Germinal center (tissue), 1 donor: ENCODE data around the gene TSPAN5.

ENCODE experiments used
- DNase-seq: peaks from one replicate; pipeline ENCODE4 v3.0.0; 2012; ENCODE audit warnings: mixed read lengths, low spot score

Gene TSPAN5

DNA sequence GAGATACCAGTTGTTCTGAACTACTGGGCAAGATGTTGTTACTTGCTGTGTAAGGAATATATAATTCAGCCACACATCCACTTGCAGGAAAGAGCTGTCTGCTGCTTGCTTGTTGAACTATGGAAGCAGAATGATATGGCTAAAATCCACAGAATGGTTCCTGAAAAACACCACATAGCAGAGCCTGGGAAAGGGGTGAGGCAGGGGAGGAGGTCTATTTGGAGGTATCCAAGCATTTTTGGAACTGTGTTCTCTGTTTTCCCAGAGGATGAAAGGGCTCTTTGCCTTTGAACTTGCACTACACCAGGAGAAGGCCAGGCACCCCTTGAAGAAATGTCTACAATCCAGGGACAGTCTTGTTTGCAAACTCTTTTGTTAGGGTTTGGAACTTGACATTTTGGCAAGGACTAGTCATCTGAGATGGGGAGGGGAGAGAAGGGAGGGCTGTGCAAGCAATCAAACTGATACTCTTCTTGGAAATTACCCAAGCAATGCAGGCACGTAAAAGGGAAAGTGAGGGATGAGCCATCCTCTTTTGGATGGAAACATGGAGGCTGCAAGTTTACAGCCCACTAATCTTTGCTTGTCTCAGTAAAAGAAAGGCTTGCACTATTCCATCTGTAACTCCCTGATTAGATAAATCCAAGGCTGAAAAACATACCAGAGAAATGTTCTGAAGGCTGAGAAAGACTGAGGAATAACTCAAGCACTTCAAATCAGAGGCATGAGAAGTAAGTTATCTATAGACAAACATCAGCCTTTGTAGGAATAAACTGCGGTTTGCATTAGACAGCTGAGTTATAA, 141.0 kb downstream of the TSPAN5 start:
- DNase-seq, result no peak

GRCh38 chr4:98516441-98517217, 141.8 kb downstream of the TSPAN5 start:
- no peak for DNase-seq

- no peak for DNase-seq
These were observed 142.4 kb downstream of the TSPAN5 start for GRCh38 chr4:98516042-98516440.

- no peak for DNase-seq
These were observed 143.0 kb downstream of the TSPAN5 start for GRCh38 chr4:98515470-98515809.

- no peak for DNase-seq
These were observed 143.5 kb downstream of the TSPAN5 start for GRCh38 chr4:98514741-98515469.

GRCh38 chr4:98512918-98513317, 145.5 kb downstream of the TSPAN5 start:
- no peak for DNase-seq

DNA sequence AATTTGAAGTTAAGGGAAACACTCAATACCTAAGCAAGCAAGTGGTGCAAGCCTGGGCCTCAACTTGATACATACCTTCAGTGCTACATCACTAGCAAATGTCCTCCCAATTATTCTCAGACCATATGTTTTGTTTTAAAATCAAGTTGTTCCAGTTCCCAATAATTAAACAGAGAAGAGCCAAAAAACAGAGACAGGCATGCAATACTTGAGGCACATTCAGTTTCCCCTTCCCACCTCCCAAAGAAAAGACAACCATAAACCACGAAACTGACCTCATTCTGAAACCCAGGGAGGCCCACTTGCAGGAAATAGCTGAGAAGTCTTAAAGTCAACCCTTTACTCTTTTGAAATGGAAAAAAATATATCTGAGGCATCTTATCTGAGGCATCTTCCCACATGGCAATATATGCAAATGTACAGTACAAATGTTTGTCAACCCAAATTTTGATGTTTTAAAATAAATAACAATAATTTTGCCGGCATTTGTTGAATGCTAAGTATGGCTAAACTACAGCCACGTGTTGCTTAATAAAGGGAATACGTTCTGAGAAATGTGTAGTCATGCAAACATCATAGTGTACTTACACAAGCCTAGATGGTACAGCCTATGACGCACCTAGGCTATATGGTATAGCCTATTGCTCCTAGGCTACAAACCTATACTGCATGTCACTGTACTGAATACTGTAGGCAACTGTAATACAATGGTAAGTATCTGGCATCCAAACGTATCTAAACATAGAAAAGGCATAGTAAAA, 147.5 kb downstream of the TSPAN5 start:
- no peak for DNase-seq

- DNase-seq, result no peak
These were observed 148.1 kb downstream of the TSPAN5 start for GRCh38 chr4:98510340-98510739.

DNA sequence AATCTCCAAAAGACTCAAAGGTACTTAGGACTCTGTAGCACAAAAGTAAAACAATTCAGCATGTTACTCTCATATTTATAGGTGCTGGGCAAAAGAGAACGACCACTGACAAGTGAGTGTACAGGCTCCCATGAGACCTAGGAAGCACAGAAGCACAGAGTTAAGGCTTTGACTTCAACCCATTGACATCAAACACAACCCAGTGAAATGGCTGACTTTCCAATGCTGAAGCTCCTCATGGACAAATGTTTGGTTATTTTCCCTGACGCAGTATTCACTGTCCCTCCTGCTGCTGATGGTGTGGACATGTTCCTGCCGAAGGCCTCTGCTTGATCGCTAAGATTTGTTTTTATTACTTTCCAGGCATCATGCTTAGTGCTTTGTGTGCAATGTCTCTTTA, 148.7 kb downstream of the TSPAN5 start:
- DNase-seq, result no peak

GRCh38 chr4:98508829-98509598, 149.4 kb downstream of the TSPAN5 start:
- no peak for DNase-seq

GRCh38 chr4:98508248-98508647, 150.2 kb downstream of the TSPAN5 start:
- no peak for DNase-seq

GRCh38 chr4:98507299-98507698, 151.1 kb downstream of the TSPAN5 start:
- no peak for DNase-seq

GRCh38 chr4:98506462-98507132, 151.8 kb downstream of the TSPAN5 start:
- DNase-seq, result no peak

GRCh38 chr4:98505992-98506391, 152.4 kb downstream of the TSPAN5 start:
- DNase-seq, result no peak

DNA sequence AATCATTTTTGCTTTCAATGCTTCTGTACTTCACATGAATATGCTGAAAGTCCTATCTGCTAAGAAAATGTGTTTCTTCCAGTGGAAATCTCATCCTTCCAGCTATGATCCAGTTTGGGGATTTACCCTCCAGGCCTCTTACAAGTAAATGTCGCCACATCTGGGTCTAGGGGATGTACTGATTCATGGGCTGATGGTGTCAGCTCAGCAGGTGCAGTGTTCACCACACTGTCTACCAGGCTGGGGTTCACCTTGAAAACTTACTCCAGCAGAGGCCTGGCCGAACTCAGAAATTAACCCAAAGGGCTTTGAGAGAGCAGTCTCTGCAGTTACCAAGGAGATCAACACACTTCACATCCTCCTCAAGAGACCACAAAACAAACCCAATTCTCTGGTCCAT, 154.3 kb downstream of the TSPAN5 start:
- DNase-seq, result no peak

- no peak for DNase-seq
These were observed 154.7 kb downstream of the TSPAN5 start for GRCh38 chr4:98503676-98504075.

- DNase-seq, result no peak
These were observed 155.8 kb downstream of the TSPAN5 start for GRCh38 chr4:98502624-98503023.

DNA sequence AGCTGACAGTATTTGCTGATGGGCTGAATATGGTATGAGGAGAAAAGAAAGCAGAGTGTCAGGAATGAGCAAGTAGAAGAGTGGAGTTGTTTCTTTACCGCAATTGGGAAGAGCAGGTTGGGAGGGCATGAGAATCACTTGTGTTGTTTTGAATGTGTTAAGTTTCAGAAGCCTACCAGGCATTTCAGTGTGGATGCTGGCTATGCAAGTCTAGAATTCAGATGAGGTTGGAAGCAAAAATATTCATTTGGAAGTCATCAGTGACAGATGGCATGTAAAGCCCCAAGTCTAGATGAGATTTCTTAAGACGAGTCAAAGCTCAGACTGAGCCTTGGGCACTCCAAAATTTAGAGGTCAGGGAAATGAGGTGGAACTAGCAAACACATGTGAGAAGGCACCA, 156.4 kb downstream of the TSPAN5 start:
- DNase-seq, result no peak

DNA sequence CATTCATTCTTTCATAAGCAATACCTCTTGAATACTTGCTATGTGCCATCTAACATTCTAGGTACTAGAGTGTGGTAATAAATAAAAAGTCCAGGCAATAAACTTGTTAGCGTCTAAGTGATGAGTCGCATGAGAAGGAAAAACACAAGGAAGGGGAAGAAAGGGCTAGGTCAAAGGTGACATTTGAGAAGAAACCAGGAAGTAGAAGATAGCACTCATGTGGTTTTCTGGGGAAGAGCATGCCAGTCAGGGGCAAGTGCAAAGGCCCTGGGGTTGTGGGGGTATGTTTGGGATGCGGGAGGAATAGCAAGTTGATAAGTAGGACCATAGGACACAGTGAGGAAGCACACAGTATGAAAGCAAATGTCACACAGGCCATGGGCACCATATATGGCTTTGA, 157.0 kb downstream of the TSPAN5 start:
- no peak for DNase-seq

DNA sequence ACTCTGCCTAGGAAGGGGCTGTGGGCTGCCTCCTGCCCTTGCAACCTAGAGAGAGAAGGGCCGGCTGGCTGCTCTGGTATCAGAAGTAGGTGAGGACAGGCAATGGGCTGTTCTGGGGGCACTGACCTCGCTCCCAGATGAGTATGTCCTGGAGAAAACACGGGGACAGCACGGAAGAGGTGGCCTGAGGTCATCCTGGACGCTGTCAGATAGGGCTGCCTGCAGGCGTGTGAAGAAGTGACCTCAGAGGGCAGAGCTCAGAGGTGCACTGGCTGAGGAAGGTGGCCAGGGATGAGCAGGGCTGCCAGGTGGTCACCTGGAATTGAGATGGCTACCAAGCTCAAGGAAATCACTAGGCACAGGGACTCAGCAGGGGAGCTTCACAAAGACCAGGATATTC, 159.6 kb downstream of the TSPAN5 start:
- no peak for DNase-seq
